ENCODE data around the gene ANGPTL2.

The ANGPTL2 gene

DNA sequence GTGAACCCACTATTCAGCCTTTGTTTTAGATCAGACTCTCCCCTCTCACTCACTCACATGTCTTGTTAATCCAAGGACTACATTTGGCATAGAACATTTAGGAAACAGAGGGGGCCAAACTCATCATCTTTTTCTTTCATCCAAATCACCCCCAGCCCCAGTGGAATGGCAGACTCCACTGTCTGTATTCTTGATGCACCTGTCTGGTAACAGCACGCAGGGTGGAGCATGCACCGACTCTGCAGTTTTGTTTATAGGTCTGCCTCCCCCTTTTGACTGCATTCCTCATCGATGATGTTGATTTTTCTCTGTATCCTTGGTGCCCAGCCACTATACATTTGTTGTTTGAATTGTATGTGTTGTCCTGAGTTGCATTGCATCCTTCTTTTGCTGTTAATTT, 66.0 kb downstream of the ANGPTL2 start:
- Histone ChIP-seq H3K9ac (ENCODE audit: low read depth, low read length) (no peak overlapping the region), H3K27me3 (ENCODE audit: insufficient read depth, low read length, poor library complexity) (peaks cover 7% of the 10 kb centered on the region), H3K4me1 (ENCODE audit: insufficient read depth, low read length) (no peaks in the 10 kb centered on the region), H3K36me3 (ENCODE audit: insufficient read depth, low read length) (no peaks in the 10 kb centered on the region), H3K9me3 (ENCODE audit: insufficient read depth, low read length, severe bottlenecking) (no peaks in the 10 kb centered on the region), H3K27ac (ENCODE audit: low read length) (no peak overlapping the region), H3K4me3 (ENCODE audit: low read depth in 1 of 2, low read length in 2 of 2) (no peak overlapping the region), H3K4me2 (ENCODE audit: insufficient read depth, low read length) (no peak overlapping the region), H2AFZ (ENCODE audit: low read depth, low read length) (no peak overlapping the region), H3K79me2 (ENCODE audit: insufficient read depth, low read length) (no peaks in the 10 kb centered on the region), H4K20me1 (ENCODE audit: insufficient read depth, low read length) (peaks cover 4% of the 10 kb centered on the region; the same call in 1 of the 2 replicates)
- ATAC-seq (ENCODE audit: insufficient read depth, low read depth) (no peak), DNase-seq (no peak)
- TF ChIP-seq, protein P1, sequence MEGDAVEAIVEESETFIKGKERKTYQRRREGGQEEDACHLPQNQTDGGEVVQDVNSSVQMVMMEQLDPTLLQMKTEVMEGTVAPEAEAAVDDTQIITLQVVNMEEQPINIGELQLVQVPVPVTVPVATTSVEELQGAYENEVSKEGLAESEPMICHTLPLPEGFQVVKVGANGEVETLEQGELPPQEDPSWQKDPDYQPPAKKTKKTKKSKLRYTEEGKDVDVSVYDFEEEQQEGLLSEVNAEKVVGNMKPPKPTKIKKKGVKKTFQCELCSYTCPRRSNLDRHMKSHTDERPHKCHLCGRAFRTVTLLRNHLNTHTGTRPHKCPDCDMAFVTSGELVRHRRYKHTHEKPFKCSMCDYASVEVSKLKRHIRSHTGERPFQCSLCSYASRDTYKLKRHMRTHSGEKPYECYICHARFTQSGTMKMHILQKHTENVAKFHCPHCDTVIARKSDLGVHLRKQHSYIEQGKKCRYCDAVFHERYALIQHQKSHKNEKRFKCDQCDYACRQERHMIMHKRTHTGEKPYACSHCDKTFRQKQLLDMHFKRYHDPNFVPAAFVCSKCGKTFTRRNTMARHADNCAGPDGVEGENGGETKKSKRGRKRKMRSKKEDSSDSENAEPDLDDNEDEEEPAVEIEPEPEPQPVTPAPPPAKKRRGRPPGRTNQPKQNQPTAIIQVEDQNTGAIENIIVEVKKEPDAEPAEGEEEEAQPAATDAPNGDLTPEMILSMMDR (IDR thresholded peaks at IDR 0.05; ENCODE audit: borderline replicate concordance, extremely low read depth, low read length, poor library complexity, severe bottlenecking), result no peak
- no peak for TF ChIP-seq EZH2 (IDR thresholded peaks at IDR 0.05; ENCODE audit: borderline replicate concordance, low read depth, low read length, severe bottlenecking)

DNA sequence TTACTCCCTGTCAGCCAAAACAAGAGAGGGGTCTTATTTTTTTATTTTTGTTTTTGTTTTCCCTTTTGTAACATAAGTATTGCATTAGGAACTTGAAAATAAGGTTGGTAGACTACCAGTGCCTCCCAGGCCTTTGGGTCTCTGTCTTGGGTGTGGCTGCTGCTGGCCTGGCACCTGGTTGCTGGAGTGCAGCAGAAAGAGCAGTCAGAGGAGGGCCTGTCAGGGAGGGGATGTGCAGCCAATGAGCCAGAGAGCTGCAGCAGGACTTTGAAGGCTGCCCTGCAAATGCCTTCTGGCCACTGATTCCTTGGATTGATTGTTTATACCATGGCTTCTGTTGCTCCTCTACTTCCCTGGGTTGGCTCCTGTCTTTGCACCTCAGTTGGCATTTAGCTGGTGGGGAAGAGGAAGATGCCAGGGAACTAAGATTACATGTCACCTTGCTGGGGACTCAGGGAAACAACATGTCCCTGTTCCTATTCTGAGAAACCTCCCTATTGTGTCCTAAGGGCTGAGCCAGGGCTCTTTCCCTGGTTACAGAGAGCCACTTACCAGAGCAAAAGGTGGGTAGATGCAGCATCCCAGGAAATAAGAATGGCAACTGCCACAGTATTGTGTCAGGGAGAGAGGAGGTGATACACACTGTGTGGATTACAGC, 66.6 kb downstream of the ANGPTL2 start:
- H2AFZ ChIP-seq (ENCODE audit: low read depth, low read length), result no peak overlapping the region
- TF ChIP-seq, protein P1 (IDR thresholded peaks at IDR 0.05; ENCODE audit: borderline replicate concordance, extremely low read depth, low read length, poor library complexity, severe bottlenecking), result no peak
- no peak for TF ChIP-seq EZH2 (IDR thresholded peaks at IDR 0.05; ENCODE audit: borderline replicate concordance, low read depth, low read length, severe bottlenecking)
- no peaks in the 10 kb centered on the region for H3K4me1 ChIP-seq (ENCODE audit: insufficient read depth, low read length)
- no peaks in the 10 kb centered on the region for H3K79me2 ChIP-seq (ENCODE audit: insufficient read depth, low read length)
- no peak overlapping the region for H3K4me2 ChIP-seq (ENCODE audit: insufficient read depth, low read length)
- peaks cover 4% of the 10 kb centered on the region; the same call in 1 of the 2 replicates for H4K20me1 ChIP-seq (ENCODE audit: insufficient read depth, low read length)
- H3K9ac ChIP-seq (ENCODE audit: low read depth, low read length), result no peak overlapping the region
- peaks cover 9% of the 10 kb centered on the region for H3K27me3 ChIP-seq (ENCODE audit: insufficient read depth, low read length, poor library complexity)
- DNase-seq (no peak), ATAC-seq (ENCODE audit: insufficient read depth, low read depth) (no peak)
- no peak overlapping the region for H3K4me3 ChIP-seq (ENCODE audit: low read depth in 1 of 2, low read length in 2 of 2)
- no peak overlapping the region for H3K27ac ChIP-seq (ENCODE audit: low read length)
- H3K9me3 ChIP-seq (ENCODE audit: insufficient read depth, low read length, severe bottlenecking), result no peaks in the 10 kb centered on the region
- H3K36me3 ChIP-seq (ENCODE audit: insufficient read depth, low read length), result no peaks in the 10 kb centered on the region

DNA sequence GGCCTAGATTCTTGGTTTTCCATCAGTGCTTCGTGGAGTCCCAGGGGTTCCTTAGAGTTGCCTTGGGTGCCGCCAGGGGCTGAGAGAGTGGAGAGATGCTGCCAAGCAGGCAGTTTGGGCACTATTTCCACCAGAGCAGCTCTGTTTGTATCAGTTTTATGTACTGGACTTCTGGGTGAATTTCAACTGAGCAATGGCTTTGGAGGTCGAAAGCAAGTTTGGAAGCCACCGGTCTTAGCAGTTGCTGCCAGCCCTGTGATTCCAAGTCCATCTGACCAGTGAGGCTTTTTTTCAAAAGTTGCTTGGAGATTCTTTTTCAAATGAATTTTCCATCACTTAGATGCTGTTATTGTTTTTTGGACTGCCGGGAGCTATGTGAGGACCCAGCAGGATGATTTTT, 68.5 kb downstream of the ANGPTL2 start:
- H2AFZ ChIP-seq (ENCODE audit: low read depth, low read length), result no peak overlapping the region
- H3K4me1 ChIP-seq (ENCODE audit: insufficient read depth, low read length), result no peaks in the 10 kb centered on the region

More for the DNA sequence above, 68.5 kb downstream of the ANGPTL2 start:
- Histone ChIP-seq H3K27ac (ENCODE audit: low read length) (no peak overlapping the region), H3K9me3 (ENCODE audit: insufficient read depth, low read length, severe bottlenecking) (no peaks in the 10 kb centered on the region), H3K79me2 (ENCODE audit: insufficient read depth, low read length) (no peaks in the 10 kb centered on the region), H3K27me3 (ENCODE audit: insufficient read depth, low read length, poor library complexity) (peaks cover 15% of the 10 kb centered on the region), H3K9ac (ENCODE audit: low read depth, low read length) (no peak overlapping the region), H3K36me3 (ENCODE audit: insufficient read depth, low read length) (no peaks in the 10 kb centered on the region), H3K4me3 (ENCODE audit: low read depth in 1 of 2, low read length in 2 of 2) (no peak overlapping the region), H4K20me1 (ENCODE audit: insufficient read depth, low read length) (no peaks in the 10 kb centered on the region), H3K4me2 (ENCODE audit: insufficient read depth, low read length) (no peak overlapping the region)
- no peak for DNase-seq
- no peak for ATAC-seq (ENCODE audit: insufficient read depth, low read depth)
- TF ChIP-seq, protein P1 (IDR thresholded peaks at IDR 0.05; ENCODE audit: borderline replicate concordance, extremely low read depth, low read length, poor library complexity, severe bottlenecking), result no peak
- TF ChIP-seq EZH2 (IDR thresholded peaks at IDR 0.05; ENCODE audit: borderline replicate concordance, low read depth, low read length, severe bottlenecking), result no peak

Data from DND-41 (cell line).